Stimulated activated CD4-positive, alpha-beta T cell treated with anti-CD3 and anti-CD28 coated beads, Interleukin-2, amount 100 ng/mL, for 24 hours (primary cell): ENCODE data around the gene WAS.
A peak's percentile ranks its signal among the peaks of the same experiment; 100 is the strongest.
"Not testable (repeated sequence)": the region's sequence is repeated elsewhere in the genome, so short reads cannot be mapped to it uniquely, and the experiment has no call there.

Experiments used
- DNase-seq, 2 donors: peaks; one replicate each; pipeline ENCODE4 v3.0.0-alpha.2; 2020

The WAS gene

DNA sequence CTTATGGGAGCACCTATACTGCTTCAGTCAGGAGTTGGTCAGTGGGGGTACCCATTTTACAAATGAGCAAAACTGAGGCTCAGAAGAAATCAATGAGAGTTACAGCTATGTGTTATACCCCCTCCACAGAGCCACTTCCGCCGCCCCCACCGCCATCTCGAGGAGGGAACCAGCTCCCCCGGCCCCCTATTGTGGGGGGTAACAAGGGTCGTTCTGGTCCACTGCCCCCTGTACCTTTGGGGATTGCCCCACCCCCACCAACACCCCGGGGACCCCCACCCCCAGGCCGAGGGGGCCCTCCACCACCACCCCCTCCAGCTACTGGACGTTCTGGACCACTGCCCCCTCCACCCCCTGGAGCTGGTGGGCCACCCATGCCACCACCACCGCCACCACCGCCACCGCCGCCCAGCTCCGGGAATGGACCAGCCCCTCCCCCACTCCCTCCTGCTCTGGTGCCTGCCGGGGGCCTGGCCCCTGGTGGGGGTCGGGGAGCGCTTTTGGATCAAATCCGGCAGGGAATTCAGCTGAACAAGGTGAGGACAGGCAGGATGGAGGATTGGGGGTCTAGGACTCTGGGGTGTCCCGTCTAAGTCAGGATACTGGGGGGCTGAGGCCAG is 5.0 kb downstream of the WAS start:
- DNase-seq, result no peak

DNA sequence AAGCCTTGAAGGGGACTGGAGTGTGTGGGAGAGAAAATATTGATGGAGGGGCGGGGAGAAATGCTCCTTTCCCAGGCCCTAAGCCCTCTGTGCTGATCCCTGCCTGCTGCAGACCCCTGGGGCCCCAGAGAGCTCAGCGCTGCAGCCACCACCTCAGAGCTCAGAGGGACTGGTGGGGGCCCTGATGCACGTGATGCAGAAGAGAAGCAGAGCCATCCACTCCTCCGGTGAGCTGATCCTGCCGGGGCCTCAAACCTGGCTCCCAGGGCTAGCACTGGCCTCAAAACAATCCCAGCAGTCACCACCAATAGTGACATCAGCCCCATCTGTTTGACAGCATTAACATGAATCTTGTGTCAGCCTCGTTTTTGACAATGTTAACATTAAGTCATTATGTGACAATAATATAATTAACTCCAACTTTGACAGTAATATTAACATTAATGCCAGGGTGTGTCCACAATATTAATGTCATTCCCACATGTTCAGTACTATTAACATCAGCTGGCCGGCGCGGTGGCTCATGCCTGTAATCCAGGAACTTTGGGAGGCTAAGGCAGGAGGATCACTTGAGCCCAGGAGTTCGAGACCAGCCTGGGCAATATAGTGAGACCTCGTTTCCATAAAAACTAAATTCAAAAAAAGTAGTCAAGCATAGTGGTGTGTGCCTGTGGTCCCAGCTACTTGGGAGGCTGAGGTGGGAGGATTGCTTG is 5.8 kb downstream of the WAS start:
- no peak for DNase-seq

DNA sequence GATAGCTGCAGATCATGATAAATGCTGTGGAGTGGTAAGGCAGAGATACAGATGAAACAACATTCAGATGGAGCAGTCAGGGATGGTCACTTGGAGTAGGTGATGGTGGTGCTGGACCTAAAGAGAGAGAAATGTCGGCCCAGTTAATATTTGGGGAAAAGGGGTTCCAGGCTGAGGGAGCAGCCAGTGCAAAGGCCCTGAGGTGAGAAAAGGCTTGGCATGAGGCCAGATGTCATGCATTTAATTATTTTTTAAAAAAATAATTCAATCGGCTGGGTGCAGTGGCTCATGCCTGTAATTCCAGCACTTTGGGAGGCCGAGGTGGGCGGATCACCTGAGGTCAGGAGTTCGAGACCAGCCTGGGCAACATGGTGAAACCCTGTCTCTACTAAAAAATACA is 8.1 kb downstream of the WAS start:
- DNase-seq, result not testable (repeated sequence)

DNA sequence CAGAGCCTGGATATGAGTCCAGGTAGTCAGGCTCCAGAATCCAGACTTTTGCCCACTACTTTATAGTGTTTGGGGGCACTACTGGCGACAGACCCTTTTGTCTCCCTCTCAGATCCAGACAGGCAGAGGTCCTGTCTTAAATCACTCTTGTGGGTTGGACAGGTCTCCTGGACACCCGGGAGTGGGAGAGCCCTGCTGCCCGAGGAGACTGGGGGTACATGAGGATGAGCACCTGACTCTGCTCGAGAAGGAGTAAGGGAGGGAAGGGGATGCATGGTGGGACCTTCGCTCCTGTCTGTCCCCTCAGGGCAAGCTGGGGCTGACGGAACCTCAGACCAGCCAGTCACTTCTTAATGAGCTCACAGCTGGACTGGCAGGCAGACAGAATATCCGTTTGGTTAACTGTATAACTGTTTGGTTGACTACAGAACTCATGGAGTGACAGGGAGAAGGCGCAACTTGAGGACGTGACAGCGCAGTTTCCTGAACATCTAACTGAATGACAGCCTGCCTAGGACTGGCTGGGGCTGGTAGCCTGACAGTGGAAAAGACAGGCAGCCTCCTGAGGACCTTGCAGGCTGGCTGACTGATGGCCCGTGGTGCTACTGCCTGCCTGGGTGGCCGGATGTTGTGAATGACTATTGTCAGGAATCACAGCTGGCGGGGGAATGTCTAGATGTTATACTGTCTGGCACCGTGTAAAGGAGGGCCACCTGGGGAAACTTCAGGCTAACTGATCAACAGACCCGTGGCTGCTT is 11.4 kb downstream of the WAS start:
- no peak for DNase-seq

DNA sequence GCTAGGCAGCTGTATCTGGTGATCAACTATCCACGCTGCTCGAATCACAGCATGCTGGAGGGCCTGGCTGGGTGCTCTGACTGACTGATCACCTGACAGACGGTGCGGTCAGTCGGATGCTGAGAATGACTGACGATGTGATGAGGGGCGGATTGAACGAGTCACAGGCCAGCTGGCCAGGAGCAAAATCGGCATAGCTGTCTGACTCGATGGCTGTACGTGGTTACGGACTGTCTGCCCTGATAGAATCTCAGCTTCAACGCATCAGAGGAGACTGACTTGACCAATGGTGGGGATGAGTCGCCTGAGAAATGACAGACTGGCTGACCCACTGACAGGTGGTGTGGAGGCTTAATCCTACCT is 11.9 kb downstream of the WAS start:
- DNase-seq, result no peak

DNA sequence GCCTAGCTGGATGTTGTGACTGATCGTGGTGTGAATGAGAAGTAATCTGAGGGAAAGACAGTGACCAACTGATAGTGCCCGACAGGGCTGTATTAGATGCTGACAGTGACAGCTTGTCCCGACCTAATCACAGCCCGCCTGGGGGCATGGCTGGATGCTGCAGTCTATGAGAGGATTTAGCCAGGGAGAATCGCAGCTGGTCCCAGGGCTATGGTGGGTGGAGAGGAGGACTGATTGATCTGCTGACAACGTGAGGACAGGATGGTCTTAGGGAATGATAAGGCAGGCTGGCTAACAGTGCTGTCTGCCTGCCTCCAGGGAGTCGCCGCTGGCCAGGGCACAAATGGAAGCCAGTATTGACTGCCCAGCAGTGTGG is 12.3 kb downstream of the WAS start:
- no peak for DNase-seq

DNA sequence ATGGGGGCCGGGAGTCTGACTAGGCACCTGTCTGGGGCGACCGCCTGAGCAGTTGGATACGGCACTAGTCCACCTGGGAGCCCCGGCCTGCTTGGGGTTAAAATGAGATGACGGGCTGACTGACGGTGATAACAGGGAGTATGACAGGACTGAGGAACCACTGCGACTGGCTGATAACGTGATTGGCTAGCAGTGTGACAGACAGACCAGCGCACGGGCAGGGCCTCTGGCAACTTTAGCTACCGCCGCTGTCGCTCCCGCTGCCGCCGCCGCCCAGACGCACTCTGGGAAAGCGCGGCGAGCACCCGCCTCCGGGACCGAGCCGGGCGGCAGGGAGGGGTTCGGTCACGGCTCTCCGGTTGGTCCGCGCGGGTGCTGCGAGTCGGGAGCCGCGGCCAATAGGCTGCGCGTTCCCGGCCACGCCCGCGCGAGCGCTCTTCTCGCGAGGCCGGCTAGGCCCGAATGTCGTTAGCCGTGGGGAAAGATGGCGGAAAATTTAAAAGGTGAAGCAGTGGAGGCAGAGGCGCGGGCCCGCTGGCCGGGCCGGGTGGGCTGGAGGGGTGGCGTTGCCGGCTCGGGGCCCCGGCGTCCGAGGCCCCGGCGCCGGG is 12.8 kb downstream of the WAS start, which contains the start of gene SUV39H1:
Gene SUV39H1 (plus strand): TSS at position 434 of the 608 bp plus-strand sequence. CDS start 51 bp downstream, at position 485.
- peak; percentile 81 to 83 for DNase-seq

DNA sequence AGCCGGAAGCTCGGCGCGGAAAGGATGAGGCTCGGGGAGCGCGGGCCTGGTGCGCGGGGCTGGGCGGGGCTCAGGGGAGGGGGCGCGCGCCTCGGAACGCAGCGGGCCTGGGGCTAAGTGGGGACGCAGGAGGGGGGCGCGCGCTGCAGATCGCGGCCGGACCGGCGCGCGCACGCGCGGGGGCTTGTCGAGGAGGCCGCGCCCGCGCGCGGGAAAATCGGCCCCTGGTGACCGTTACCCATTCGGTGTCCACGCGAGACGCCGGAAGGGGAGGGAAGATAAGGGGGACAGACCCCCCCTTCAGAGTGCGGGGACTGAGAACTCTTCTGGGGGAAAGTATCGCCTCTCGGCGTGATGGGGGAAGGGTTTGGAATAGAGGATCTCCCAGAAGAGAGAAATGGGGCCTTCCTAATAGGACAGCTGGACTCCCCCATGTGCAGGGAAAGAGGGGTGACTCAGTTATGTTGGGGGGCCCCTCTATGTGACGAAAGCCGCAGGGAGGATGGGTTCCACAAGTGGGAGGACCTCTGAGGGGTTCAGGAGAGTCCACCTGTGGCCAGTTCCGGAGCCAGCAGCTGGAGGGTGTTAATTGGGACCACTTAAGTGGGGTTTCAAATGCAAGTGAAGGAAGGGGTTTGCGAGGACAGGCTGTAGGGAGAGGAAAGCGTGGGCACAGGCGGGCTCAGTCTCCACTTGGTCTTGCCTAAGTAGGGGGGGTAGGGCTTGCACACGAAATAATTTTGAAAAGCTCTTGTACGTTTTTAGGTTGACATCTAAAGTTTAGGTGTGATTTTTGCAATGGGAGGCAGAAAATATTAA is 13.5 kb downstream of the WAS start:
- peak; percentile 37 to 62 for DNase-seq

DNA sequence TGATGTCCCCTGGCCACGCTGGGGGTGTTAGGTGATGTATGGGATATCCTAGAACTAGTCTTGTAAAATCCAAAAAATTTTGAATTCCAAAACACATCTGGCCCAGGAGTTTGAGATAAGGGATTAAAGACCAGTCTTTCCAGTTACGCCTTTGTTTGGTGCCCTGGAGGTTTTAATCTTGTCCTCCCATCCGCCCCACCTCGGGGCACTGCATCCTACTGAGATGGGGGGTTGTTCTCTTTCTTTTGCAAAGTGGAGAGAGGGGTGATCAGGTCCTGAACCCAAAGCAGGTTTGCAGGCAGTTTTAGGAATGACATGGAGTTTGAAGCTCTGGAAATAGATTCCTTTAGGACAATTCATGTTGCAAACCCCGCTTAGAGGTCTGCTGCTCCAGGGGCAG is 14.7 kb downstream of the WAS start:
- DNase-seq, result no peak

DNA sequence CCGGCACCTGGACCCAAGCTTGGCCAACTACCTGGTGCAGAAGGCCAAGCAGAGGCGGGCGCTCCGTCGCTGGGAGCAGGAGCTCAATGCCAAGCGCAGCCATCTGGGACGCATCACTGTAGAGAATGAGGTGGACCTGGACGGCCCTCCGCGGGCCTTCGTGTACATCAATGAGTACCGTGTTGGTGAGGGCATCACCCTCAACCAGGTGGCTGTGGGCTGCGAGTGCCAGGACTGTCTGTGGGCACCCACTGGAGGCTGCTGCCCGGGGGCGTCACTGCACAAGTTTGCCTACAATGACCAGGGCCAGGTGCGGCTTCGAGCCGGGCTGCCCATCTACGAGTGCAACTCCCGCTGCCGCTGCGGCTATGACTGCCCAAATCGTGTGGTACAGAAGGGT is 16.6 kb downstream of the WAS start:
- no peak for DNase-seq

DNA sequence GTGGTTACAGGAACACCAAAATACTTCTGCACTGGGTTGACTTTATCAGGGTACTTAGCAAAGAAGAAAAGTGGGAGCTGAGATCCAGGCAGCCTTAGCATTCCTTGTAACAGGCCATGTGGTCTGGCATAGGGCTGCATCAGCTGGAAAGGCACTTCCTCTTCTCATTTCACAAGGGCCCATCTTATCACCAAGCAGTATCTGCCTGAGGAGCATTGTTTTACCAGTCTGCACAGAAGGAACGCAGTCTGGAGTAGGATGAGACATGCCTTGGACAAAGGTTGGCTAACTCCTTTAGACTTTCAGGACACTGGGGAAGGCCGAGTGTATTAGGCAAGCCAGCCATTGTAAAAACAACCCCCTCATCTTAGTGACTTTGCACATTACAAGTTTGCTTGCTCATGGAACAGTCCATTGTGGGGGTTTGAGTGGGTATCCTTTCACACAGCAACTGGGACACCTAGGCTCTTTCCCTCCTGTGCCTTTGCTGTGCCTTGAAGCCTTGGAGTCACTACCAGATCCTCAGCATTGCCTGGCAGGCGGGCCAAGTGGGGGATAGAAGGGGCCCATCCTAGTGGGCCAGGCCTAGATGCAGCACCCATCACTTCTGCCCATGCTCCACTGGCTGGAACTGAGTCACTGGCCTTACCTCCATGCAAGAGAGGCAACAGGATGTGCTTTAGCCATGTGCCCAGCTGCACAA is 17.5 kb downstream of the WAS start:
- DNase-seq, result no peak

DNA sequence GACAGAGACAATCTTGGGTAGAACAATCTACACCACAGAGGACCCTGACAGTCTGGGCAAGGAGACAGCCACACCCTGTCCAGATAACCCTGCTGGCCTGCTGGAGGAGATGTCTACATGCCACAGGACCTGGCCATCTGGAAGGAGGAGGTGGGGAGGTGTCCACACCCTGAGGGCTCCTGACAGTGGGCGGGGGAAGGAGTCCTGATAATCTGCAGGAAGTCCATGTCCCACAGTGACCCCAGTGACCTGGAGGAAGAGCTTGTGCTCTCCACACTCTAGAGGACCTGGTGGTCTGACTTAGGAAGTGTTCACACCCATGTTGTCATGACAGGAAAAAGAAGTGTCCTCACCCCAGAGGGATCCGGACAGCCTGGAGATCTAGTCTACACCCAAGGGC is 18.4 kb downstream of the WAS start:
- DNase-seq, result no peak

DNA sequence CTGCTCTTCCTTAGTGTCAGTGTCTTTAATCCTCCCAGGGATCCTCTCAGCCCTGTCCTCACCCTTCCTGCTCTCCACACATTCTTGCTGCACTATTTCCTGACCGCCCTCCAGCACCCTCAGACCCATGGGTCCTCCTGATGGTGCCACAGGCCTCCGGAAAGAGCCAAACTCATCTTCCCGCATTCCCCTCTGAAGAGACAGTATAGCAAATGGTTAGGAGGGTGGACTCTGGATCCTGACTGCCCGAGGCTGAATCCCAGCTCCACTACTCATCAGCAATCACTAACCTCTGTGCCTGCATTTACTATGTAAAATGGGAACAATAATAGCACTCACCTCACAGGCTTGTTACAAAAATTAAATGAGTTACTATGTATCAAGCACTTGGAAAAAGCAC is 19.1 kb downstream of the WAS start:
- DNase-seq, result no peak

DNA sequence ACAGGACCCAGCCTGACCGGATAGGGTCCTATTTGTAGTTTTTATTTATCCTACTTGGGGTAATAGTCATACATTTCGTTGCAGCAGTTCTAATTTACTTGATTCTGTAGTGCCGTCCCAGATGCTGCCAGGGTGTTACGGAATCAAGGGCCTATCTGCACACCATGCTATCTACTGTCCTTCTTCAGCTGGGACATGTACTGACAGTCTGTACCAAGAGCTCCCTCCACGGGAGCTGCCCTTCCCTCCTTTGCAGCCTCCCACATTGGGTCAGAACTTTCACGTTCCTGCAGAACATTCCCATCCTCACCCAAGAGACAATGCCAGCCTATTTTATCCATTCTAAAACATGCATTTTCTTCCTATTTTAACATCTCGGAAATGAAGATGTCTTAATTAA is 19.6 kb downstream of the WAS start:
- no peak for DNase-seq

DNA sequence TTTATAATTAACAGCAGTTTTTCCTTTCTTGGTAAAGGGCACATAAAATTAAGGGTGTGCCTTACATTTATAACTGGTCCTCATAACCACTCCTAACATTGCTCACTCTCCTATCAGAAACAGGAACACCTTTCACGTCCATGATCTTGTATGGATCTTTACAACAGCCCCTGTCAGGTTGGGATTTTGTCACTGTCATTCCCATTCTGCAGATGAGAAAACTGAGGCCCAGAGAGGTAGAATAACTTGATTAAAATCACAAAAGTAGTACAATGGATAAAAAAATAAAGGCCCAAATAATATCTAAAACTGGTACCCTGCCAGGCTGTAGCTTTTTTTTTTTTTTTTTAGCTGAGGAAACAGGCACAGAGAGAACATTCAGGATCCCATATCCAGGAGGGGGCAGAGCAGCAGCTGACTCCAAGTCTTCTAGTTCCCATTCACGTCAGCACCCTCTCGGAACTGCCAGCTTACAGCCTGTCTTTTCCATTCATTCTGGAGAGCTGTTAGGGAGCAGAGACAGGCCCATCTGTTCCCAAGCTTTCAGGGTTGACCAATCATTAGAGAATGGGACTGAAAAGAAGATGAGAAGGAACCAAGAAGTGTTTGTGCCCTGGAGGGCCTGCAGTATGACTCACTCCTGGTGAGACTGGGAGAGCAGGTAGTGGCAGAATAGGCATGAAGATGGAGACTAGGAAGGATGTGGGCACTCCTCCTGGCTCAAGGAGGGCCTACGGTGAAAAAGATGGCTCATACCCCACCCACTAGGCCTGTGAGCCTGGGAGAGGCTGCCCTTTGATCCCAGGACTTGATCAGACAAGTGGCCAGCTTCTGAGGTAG is 20.3 kb downstream of the WAS start:
- no peak for DNase-seq

DNA sequence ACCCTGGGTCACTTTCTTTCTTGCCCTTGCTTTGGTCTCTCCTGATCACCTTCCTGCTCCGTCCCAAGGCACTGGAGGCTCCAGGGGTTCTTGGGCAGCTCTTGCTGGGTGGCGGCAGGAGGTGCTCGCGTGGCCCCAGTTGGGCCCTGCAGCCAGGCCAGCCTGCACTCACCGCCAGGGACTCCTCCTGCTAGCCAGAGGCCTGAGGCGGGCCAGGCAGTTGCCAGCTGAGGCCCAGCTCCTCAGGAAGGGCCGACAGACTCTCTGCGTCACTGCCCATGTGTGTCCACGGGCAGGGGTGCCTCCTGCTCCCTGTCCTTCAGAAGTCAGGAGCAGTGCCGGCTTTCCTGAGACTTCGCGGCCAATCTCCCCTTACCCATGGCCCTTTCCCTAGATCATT is 22.3 kb downstream of the WAS start:
- no peak for DNase-seq

DNA sequence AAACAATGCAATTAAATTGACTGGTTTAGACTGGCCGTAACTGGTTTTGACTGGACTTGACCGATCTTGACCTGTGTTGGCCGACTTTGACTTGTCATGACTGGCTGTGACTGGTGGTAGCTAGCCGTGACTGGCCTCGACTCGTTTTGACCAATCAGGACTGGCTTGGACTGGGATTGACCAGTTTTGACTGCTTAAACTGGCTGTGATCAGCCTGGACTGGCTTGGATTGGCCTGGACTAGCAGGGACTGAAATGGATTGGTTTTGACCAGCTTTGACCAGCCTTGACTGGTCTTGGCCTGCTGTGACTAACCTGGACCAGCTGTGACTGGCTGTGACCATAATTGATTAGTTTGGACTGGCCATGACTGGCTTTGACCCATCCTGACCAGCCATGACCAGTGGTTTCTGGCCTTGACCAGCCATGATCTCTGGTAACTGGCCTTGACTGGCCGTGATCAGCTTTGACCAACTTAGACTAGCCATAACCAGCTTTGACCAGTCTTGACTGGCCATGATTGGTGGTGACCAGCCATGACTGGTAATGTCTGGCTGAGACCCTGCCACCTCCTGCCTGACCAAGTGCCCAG is 26.0 kb downstream of the WAS start:
- DNase-seq, result no peak

DNA sequence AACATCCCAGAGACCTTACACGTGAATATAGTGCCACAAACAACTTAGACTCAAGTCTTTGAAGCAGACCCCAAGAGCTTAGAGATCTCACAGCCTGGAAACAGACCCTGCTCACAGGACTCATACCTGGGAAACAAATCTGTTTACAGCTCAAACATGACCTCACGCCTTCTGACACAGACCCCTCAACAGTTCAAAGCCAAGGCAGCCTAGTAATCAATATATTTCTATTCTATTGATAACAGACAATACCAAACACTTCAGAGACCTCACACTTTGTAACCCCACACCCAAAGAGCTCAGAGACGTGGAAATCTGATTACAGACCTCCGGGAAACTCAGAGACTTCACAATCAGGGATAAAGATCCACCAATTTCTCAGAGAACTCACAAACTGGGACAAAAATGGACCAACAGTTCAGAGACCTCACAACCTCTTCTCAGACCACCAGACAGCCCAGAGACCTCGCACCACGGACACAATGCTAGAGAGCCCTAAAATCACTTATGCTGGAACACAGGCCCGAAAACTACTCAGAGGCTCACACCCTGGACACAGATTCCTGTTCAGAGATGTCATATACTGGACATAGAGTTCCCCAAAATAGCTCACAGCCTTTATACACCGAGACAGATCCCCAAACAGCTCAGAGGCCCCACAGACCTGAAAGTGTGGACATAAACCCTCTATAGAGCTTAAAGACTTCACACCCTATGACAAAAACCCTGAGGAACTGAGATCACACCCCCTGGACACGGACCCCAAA is 27.7 kb downstream of the WAS start:
- DNase-seq, result no peak

DNA sequence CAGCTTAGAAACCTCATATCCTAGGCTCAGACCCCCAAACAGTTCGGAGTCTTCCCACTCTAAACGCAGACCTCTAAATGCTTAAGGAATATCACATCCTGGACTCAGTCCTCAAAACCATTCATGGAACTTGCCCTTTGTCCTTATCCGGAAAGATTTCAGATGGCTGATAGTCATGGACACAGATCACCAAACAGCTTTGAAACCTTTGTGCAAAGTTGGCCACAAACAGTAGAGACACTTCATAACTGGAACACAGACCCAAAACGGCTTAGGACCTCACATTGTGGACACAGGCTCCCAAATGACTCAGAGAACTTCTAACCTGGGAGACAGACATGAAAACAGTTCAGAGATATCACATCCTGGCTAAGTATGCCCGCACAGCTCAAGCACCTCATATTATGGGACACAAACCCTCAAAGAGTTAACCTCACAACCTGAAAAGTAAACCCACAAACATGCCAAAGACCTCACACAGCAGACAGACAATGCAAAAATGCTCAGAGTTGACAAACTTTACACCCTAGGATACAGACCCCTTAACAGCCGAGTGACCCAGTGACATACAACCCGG is 28.4 kb downstream of the WAS start:
- no peak for DNase-seq

DNA sequence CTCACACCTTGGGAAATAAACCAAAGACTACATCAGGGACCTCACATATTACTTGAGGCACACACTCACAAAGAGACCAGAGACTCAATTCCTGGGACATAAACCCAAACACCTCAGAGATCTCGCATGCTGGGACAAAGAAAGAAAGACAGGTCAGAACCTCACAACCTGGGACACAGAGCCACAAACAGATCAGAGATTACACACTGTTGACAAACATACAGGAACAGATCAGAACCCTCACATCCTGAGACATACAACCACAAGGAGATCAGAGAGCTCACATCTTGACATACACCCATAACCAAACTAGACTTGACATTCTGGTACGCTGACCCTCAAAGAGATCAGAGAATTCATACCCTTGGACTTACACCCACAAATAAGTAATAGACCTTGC is 30.2 kb downstream of the WAS start:
- no peak for DNase-seq
